ENCODE results near the gene CFAP65.

The CFAP65 gene

DNA sequence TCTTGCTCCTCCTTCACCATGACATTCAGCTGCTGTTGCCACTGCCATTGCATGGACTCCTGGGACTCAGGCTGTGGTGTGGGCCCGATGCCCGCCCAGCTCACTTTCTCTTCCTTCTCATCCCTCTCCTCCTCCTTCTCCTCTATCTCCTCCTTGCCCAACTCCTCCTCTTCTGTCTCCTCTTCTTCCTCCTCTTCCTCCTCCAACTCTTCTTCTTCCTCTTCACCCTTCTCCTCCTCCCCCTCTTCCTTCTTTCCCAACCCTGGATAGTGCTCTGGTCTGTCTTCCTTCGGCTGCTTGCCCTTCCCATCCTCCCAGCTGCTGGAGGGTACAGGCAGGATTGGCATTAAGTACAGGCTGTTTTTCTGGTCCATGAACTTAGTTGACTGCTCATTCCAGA lies 37.3 kb downstream of the CFAP65 start:
- DNase-seq = no peak

DNA sequence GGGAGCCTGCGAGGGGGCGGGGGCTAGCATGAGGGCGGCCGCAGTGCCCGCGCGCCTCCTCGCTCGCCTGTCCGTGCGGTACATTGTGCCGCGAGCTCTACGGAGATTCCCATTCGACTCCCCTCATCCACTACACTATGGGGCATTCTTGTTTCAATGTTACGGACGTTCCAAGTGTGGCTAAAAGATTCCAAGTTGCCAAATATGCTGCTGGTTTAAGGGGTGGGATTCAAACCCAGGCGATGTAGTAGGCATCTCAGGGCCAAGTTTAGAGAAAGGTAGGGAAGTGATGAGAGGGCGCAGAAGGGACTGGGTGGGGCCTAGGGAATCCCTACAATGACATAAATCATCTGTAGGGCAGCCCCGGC lies 38.1 kb downstream of the CFAP65 start:
- no peak for DNase-seq

DNA sequence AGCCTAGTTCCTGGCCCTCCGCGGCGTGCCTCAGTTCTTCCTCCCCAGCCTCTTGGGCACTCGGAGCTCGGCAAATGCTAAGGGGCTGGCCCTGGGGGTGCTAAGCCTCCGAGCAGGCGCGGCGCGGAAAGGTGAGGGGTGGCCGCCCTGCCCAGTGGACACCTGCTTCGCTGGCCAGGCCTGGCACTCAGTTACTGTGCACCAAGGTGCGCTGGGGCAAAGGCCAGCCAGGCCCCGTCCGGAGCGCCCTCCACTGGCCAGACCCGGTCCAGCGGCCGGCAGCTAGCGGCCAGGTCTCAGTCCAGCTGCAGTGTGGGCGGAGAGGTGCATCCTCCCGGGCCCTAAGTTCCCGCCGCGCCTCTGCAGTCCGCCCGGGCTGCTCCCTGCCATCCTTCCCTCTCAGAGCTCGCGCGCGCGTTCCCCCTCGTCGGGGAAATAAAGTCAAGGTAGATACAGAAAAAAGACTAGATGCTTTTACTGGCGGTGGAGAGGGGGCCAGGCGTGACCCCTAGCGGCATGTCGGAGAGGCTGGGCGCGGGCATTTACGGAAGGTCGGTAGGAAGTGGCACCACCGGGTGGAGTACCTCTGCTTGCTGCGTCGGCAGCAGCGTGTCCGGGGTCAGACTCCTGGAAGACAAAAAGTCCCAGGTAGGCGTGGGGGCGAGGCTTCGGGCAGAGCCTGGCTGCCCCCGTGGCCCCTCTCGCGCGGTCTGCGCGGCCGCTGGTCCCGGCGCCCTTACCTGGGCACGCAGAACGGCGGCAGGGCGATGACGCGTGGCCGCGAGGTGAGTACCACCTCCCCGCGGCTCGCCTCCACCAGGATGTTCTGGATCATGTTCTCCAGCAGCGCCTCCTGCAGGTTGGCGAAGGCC lies 38.7 kb downstream of the CFAP65 start:
- no peak for DNase-seq

DNA sequence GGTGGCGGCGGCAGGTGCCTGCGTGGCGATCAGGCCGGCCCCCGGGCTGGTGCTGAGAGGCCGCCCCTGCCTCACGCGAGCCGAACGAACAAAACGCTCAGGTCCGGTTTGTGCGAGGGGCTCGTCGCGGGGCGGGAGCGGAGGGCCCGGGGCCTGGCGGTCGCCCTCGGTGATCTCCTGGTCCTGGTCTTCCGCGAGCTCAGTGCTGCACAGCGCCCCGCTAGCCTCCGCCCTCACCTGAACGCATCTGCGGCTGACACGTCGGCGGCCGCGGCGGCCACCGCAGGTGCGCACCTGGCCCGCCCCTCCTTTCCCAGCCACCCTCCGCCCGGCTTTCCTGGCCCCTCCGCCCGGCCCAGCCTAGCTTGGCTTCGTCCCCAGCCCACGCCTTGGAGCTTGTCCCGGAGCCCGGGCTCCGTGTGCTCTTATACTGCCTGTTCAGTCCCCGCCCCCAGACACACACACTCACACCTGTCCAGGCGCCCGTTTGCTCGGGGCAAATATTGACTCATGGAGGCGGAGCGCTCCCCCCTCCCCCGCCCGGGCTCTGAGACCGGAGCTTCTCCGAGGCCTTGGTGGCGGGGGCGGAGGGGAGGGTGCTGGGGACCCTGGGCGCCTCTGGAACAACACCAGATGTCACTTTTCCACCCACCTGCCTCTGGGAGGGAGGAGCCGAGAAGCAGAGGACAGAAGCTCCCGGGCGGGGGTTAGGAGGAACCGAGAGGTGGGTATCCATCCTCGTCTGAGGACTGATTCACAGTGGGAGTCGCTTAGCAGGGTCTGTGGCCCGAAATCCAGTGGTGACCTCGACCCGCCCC lies 39.5 kb downstream of the CFAP65 start:
- DNase-seq = no peak

DNA sequence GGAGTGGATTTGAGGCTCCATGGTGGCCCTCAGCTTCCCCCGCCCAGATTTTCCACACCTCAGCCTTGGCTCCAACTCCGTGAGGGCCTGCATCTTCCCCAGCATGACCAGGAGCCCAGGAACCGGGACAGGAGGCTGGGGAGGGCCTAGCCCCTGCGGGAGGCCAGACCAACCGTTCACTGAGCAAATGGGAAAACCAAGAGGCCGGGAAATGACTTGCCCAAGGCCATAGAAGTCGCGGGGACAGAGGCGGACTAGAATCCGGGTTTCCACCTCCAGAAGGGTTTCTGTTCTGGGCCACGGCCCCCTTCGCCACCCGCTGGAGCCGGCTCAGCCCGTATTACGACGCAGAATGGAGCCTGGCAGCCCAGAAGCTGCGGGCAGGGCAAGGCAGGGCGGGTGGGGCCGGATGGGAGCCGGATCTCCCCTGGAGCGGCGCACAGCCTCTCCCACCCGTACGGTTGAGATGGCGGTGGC lies 40.2 kb downstream of the CFAP65 start:
- no peak for DNase-seq

DNA sequence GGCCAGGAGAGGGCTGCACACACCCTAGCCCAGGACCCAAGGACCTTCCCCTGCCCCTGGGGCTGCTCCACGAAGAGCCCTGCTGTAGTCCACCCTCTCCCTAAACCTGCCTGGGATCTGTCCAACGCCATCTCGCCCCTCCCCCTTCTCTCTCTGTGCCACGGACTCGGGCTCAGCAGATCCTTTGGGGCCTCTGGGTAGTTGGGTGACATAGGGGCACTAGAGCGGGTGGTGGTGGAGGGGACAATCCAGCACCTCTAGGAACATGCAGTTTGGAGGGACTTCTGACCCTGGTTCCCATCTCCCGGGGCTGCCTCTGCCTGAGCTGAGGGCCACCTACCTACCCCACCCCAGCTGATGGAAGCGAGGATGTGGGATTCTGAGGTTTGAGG lies 40.8 kb downstream of the CFAP65 start:
- DNase-seq = no peak

DNA sequence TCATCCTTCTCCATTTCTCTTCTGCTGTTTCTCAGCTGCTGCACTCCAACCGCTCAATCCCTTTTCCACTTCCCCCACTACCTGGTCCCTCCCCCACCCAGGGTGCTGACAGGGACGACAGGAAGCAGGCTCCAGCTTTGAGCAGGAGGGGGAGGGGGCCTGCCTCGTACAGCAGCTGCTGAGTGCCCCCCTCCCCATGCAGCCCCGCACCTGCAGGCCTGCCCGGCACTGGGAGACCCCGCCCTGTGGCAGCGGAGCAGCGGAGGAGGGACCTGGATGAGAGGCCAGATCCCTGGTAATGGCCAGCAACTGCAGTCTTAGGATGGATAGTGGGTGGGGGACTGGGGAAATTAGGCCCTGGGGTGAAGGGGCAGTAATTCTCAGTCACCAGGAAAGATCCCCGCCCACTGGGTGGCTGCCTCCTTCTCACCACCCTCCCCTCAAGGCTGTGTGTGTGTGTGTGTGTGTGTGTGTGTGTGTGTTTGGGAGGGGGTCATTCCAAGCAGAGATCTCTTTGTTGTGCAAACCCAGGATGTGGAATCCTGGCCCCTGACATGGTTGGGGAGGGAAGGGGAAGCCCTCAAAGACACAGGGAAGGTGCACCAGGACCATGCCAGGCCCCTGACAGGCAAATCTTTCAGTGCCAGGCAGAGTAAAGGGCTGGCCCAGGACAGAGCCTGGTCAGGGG lies 41.3 kb downstream of the CFAP65 start:
- no peak for DNase-seq

DNA sequence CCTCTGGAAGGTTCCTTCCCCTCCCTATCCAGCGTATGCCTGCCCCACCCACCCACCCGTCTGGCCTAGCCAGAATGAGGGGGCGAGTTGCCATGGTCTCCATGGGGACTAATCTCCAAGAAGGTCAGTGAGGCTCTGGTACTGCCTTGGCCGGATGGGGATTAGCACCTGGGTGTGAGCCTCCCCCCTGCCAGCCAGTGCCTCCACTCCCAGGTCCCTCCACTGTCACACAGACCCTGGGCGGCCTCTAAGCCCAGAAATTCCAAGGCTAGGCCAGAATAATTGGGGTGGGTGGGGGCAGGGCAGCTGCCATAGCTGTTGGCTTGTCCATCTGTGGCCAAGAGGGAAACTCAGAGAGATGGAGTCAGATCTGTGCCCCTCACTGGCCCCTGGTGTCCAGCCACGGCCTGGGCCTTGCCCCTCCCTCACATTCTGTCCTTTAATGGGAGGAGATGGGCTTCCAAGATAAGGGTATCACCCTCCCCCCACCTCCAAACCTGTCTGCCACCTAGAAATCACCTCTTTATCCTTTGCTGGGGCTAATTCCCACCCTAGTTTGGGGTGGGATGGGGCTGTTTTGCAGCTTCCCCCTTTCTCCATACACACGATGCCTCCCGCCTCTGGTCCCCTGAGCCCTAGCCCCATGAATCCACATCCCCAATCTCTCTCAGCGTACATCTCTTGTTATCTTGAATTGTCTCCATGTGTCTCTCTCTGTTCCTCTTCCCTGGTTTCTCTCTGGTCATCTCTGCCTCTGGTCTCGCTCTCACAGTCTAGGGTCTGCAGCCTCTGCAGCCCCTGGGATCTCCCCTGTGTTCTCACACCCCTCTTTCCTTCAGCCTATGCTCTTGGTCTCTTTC lies 42.1 kb downstream of the CFAP65 start:
- DNase-seq = no peak

DNA sequence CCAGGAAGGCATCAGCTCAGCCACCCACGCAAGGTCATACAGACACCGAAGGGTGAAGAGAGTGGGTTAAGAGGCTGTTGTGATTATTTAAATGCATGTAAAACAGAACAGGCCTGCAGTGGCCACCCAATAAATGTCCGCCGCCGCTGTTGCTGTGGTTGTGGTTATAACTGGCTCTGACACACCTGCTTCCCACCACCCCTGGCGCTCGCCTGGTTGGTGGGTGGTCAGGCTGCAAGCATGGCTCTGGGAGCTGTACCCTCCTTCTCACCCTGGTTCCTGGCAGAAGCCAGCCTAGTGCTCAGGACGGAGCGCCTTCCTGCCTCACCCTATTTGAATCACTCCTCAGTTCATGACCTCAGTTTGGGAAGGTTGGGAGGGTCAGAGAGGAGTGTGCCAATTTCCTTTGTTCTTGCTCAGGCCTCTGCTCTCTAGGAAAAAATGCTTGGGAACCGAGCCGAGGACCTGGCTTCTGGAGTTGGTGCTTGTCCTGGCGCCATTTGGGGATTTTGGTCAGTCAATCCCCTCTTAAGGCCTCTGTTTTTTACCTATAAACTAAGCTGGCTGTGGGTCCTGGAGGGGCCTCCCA lies 42.8 kb downstream of the CFAP65 start:
- no peak for DNase-seq

DNA sequence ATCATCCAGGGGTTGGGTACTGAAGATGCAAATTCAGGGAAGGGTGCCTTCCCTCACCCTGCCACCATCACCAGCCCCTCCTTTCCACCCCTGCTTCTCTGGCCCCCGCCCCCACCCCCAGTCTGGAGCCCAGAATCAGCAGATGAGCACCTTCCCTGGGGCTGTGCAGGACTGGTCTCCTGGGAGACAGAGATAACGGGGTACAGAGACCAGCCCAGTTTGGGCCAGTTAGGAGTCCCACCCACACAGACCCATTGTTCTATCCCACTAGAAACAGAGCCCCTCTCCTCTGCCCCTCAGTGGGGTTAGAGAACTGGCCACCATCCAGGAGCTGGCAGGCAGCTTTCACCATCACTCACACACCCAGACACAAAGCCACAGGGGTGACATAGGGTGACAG lies 43.6 kb downstream of the CFAP65 start:
- DNase-seq = no peak

DNA sequence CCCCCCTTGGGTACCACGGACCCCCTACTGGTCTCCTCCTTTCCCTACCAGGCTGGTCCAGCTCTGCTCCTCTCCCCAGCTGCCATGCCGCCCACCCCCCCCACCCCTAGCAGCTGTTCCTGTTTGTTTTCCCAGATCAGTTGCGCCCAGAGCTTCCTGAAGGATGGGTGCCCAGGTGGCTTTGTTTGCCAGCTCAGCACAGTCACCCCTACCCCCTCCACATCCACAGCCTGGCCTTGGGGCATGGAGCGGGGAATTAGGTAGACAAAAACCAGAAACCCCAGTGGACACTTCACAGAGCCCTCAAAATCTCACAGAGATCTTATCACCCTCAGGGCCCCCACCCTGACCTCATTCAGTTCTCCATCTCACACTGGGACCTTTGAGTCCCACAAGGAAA lies 44.4 kb downstream of the CFAP65 start:
- no peak for DNase-seq

DNA sequence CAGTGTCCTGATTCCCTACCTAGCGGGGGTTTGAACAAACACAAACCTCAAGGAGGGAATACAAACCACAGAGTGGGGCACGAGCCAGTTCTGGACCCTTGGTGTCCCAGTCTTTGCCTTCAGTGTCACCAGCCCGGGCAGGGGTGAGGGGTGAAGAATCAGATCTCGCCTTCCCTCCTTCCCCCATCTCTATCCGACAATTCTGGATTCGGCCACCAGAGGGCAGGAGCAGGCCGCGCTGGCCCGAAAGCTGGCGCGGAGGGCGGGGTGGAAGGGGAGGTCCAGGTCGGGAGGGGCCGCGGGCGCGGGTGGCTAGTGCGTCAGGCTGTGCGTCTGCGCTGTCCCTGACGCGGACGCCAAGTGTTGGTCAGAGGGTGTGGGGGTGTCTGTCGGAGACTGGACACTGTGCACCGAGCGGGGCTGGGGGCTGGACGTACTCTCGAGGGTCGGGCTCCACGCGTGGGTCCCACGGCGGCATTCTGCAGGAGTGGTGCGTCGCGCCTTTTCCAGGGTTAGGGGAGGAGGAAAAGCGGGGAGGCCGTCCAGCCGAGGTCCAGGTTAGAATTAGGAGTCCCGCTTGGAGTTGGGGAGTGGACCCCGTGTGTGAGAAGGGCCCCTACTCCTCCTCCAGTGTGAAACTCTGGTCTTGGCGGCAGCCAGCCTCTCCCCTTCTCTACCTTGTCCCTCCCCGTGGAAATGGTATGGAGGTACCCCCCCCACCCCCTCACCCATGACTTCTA lies 45.2 kb downstream of the CFAP65 start:
- peak; percentile 69 for DNase-seq

DNA sequence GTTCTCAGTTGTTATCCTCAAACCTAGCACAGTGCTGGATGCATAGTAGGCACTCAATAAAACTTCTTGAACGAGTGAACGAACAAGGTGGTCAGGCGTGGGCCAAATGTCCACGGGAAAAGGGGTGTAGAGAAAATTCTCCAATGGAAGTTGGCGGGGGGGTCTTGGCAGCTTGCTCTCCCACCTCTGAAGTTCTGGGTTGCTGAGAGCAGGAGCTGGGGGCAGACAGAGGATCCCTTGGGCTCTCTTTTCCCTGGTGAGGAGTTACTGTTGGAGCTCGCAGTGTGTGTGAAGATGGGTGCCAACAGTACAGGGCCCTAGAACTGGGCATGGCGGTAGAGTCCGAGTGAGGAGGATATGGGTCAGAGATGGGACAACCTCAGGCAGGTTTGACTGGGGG lies 45.8 kb downstream of the CFAP65 start:
- DNase-seq = no peak

DNA sequence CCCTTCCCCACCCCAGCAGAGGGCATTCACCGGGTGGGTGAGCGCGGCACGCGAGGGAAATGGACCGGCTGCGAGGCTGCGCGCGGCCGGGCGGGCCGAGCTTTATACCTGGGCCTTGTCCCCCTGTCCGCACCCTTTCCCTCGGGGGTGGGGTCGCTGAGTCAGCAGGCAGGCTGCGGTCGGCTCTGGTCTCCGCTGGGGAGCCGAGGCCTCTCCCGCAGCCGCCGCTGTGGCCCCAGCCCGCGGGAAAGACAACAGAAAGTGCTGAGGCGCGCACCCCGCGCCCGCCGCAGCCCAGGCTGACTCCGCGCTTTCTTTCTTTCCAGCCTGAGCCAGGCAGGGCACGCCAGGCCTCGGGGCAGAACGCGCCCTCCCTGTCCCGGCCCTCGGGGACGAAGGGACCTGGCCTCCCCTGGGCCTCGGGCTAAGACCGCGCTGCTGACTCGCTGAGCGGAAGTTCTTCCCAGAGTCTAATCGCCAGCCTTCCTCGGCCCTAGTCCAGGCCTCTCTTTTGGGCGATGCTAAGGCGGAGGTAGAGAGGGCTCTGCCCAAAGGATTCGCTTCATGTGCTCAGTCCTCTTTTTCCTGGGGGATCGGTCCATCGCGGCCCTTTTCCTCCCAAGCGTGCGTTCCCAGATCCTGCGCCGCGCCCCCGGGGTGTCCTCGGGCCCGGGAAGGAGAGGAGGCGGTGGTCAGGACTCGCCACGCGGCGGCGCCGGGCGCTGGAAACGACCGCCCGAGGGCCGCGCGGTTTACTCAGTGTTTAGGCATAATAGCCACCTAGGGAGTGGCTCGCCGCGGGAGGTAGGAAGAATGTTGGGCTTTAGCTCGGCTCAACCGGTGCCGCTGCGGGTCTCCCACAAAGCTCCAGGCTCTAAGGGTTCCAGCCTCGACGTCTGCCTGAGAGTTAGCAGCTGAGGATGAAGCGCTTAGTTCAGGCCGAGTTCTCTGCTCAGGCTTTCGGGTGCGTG lies 47.7 kb downstream of the CFAP65 start, which contains the start of gene CRYBA2:
CRYBA2 (minus strand) TSS at position 78 of the 971 bp plus-strand sequence. CDS start 246 bp downstream, outside the sequence.
- DNase-seq = no peak

DNA sequence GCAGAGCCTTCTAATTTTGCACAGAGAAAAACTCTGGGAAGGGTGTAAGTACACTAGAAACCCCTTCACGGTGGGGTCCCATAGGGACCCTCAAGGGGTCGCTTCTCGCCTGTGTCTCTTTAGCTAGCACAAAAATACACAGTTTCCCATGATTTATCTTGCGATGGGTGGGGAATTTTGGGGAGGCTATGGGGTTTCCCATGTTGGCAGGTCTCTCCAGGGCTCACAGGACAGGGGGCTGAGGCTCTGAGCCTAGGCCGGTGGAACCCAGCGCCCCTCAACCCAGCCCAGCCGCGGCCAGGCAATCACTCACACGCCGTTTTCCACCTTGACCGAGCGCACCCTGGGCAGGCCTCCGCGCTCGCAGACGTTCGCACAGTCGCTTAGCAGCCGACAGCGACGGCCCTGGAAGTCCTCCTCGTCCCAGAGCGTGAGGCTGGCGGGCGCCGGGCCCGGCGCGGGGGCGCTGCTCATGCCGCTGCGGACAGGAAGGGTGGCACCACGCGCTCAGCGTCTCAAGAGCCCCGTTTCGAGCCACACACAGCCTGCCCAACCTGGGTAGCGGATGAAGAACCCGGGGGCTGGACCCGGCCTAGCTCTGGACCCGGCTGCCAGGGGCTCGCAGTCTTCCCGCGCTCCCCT lies 48.5 kb downstream of the CFAP65 start:
- DNase-seq = no peak

DNA sequence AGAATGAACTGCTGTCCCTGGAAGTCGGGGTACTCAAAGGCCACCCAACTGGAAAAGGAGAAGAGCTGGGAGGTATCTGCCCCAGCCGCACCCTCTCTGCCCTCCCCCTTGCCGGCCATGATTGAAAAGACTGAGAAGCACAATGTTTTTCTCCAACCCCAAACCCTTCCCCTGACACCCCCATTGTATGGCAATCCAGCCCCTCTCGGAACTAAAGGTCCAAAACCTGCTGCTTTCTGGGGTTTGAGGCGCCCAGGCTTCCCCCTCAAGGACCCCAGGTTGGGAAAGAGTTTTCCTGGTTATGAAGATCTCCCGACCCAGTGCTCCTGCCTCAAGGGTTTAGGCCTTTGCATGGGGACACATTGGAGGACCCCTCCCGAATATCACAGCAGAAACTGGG lies 49.1 kb downstream of the CFAP65 start:
- DNase-seq = no peak

DNA sequence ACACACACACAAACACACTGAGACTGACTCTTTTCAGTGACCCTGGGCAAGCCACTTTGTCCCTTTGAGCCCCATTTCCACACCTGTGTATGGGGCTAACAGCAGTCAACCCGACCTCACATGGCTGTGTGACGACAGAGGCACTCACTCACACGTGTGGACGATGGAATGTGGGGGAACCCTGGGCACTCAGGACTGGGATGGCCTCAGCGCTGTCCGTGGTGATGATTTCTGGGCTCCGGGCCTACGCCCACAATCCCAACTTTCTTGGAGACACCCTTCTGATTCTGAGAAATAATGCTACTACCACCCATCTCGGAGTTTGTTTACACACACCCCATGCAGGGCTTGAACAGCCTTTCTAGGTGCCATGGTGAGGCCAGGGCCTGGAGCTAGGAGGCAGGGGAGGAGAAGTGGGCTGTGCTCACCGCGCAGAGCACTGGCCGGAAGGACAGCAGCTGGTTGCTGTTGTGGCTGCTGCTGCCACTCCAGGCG lies 49.6 kb downstream of the CFAP65 start:
- DNase-seq = no peak

DNA sequence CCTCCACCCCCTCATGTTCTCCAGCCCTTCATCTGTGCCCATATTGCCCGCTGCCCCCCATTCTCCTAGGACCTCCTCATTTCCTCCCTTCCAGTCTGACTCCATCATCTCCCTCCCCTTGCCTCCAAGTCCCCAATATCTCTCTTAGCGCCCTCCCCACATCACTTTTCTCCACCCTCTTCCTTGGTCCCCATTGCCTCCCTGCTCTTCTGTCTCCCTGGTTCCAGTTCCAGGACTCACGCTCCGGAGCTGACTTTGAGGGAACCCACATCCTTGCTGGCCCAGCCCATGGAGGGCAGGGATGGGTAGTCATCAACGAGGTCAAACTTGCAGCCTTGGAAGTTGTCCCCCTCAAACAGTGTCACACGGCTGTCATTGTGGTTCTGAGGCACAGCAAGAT lies 50.7 kb downstream of the CFAP65 start:
- DNase-seq = no peak

DNA sequence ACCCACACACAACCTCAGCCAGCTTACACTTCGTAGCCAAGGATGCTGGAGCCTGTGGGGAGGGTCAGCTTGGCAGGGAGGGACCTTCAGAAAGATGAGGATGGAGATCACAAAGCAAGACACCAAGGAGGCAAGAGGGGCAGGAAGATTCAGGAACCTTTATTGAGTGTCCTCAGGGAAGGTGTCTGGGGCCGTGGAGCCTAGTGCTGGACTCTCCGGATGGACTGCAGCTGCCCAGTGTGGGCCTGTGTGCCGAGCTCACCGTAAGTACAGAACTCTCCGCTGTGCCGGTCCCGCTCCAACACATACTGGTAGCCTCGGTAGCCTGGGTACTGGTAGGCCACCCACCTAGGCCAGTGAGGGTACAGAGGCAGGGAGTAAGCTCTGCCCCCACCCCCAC lies 51.3 kb downstream of the CFAP65 start:
- DNase-seq = no peak
